Measurements from ENCODE around the gene CPNE4. TPM values are rescaled to one million over a fixed set of nuclear protein-coding genes. Genes with fewer than 3 reads are reported as not detected.

The CPNE4 gene
- total RNA-seq, 4 donors from 2014 or later = not detected

DNA sequence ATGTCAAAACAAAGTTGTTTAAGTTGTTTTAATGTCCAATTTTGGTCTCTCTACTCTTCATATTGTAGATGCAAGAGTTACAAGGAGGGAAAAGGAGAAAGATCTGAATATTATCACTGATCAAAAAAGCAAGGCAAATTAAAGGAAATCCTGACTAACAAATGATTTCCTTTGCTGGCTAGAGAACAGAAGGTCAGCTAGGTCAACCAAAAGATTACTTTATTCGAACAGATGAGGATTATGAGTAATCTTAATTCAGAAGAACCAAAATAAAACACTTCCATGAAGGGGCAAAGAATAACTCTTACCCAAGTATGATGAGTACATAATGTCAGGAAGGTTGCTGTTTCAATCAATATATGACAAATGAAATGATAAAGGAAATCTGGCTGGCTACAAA, 33.8 kb downstream of the CPNE4 start:
- Histone ChIP-seq H3K36me3 (no peaks in the 10 kb centered on the region), H3K4me3 (no peak overlapping the region), H3K9me3 (no peaks in the 10 kb centered on the region), H3K27ac (no peak overlapping the region), H3K4me1 (no peaks in the 10 kb centered on the region), H3K27me3 (no peaks in the 10 kb centered on the region)
- TF ChIP-seq, protein P1, sequence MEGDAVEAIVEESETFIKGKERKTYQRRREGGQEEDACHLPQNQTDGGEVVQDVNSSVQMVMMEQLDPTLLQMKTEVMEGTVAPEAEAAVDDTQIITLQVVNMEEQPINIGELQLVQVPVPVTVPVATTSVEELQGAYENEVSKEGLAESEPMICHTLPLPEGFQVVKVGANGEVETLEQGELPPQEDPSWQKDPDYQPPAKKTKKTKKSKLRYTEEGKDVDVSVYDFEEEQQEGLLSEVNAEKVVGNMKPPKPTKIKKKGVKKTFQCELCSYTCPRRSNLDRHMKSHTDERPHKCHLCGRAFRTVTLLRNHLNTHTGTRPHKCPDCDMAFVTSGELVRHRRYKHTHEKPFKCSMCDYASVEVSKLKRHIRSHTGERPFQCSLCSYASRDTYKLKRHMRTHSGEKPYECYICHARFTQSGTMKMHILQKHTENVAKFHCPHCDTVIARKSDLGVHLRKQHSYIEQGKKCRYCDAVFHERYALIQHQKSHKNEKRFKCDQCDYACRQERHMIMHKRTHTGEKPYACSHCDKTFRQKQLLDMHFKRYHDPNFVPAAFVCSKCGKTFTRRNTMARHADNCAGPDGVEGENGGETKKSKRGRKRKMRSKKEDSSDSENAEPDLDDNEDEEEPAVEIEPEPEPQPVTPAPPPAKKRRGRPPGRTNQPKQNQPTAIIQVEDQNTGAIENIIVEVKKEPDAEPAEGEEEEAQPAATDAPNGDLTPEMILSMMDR (IDR thresholded peaks at IDR 0.05 in 4 of 5, conservative IDR thresholded peaks at IDR 0.05 in 1 of 5) = no peak
- TF ChIP-seq POLR2A (IDR thresholded peaks at IDR 0.05) = no peak
- intact Hi-C loops (cut with DNase I; ENCODE audit: low total_unique reads) = no loop called here
- DNase-seq (no peak), ATAC-seq (no peak)
- in situ Hi-C loops (cut with MboI; ENCODE audit: low sequenced_read_pairs in 4 of 4) = no loop called here

DNA sequence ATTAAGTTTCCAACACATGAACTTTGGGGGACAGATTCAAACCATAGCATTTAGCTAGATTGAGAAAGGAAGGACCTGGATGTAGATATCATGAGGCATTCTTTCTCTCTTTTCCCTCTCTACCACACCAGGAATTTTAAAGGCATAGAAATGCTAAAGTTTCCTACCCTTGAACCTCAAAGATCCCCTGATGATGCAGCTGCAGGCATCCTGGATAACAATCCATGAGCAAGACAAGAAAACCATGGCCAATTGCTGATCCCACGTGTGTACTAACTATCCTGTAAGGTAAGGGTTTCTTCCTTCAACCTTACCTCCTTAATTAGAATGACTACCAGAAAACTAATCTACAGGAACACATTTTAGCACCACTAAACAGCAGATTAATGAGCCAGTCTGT, 36.8 kb downstream of the CPNE4 start:
- in situ Hi-C loops (cut with MboI; ENCODE audit: low sequenced_read_pairs in 4 of 4) = no loop called here
- ATAC-seq = no peak
- no peak for DNase-seq
- Histone ChIP-seq H3K4me3 (no peak overlapping the region), H3K36me3 (no peaks in the 10 kb centered on the region), H3K9me3 (no peaks in the 10 kb centered on the region), H3K27me3 (no peaks in the 10 kb centered on the region), H3K27ac (no peak overlapping the region), H3K4me1 (no peaks in the 10 kb centered on the region)
- no peak for TF ChIP-seq POLR2A (IDR thresholded peaks at IDR 0.05)
- TF ChIP-seq, protein P1 (IDR thresholded peaks at IDR 0.05 in 4 of 5, conservative IDR thresholded peaks at IDR 0.05 in 1 of 5) = no peak
- intact Hi-C loops (cut with DNase I; ENCODE audit: low total_unique reads) = no loop called here

DNA sequence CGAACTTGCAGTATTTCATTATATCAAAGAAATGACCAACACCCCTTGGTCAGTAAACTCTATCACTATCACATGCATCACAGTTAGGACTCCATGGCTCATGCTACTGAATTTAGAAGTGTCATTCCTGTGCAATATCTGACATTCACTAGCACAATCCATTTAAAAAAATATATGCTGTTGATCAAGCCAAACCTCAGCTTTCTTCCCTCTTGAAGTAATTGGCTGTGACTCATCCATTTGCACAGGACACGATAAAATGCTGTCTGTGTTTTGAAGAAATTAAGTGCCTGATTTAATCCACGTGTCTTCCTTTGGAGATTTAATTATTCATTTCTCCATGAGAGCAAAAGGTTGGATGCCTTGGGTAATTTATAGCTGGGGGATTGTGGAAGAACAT, 38.9 kb downstream of the CPNE4 start:
- Histone ChIP-seq H3K36me3 (no peaks in the 10 kb centered on the region), H3K27me3 (no peaks in the 10 kb centered on the region), H3K9me3 (no peaks in the 10 kb centered on the region), H3K4me1 (no peaks in the 10 kb centered on the region), H3K4me3 (no peak overlapping the region), H3K27ac (no peak overlapping the region)
- intact Hi-C loops (cut with DNase I; ENCODE audit: low total_unique reads) (no loop called here), in situ Hi-C loops (cut with MboI; ENCODE audit: low sequenced_read_pairs in 4 of 4) (no loop called here)
- no peak for ATAC-seq
- TF ChIP-seq POLR2A (IDR thresholded peaks at IDR 0.05) = no peak
- TF ChIP-seq, protein P1 (IDR thresholded peaks at IDR 0.05 in 4 of 5, conservative IDR thresholded peaks at IDR 0.05 in 1 of 5) = no peak
- no peak for DNase-seq

DNA sequence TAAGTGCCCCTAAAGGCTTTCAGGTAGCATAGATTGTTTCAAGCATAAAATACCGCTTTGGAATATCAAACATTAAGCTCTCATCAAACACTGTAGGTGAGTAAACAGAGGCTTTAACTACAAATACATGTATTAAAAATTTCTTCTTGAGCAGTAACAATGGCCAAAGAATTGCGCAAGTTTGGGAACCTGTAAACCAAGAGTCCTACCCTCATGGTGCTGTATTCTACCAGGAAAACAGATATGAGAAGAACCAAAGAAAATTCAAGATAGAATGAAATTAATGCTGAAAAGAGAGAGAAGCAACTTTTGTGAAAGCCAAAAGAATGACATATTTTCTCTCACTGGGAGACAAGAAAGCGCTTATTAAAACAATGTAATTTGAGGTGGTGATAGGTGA, 45.5 kb downstream of the CPNE4 start:
- intact Hi-C loops (cut with DNase I; ENCODE audit: low total_unique reads) = no loop called here
- ATAC-seq (no peak), DNase-seq (no peak)
- Histone ChIP-seq H3K36me3 (no peaks in the 10 kb centered on the region), H3K9me3 (no peaks in the 10 kb centered on the region), H3K27ac (no peak overlapping the region), H3K27me3 (no peaks in the 10 kb centered on the region), H3K4me3 (no peak overlapping the region), H3K4me1 (no peaks in the 10 kb centered on the region)
- in situ Hi-C loops (cut with MboI; ENCODE audit: low sequenced_read_pairs in 4 of 4) = no loop called here
- TF ChIP-seq POLR2A (IDR thresholded peaks at IDR 0.05) = no peak
- TF ChIP-seq, protein P1 (IDR thresholded peaks at IDR 0.05 in 4 of 5, conservative IDR thresholded peaks at IDR 0.05 in 1 of 5) = no peak

DNA sequence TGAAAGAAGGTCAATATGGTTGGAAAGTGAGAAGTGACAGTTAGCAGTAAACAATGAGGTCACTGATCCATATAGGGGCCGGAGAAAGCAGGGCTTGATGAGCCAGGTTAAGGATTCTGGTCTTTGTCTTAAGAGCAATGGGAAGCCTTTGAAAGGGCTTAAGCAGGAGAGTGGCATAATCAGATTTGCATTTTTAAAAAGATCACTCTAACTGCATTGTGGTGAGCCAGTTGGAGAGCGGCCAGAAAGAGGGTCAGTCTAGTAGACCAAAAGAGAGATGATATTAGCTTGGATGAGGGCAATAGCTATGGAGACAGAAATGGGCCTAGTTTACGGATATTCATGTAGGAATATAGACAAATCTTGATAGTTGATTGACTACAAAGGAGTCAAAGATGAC, 46.6 kb downstream of the CPNE4 start:
- TF ChIP-seq, protein P1 (IDR thresholded peaks at IDR 0.05 in 4 of 5, conservative IDR thresholded peaks at IDR 0.05 in 1 of 5) = no peak
- no peak for TF ChIP-seq POLR2A (IDR thresholded peaks at IDR 0.05)
- no peaks in the 10 kb centered on the region for H3K27me3 ChIP-seq
- intact Hi-C loops (cut with DNase I; ENCODE audit: low total_unique reads) (no loop called here), in situ Hi-C loops (cut with MboI; ENCODE audit: low sequenced_read_pairs in 4 of 4) (no loop called here)
- no peaks in the 10 kb centered on the region for H3K4me1 ChIP-seq
- DNase-seq = no peak
- no peaks in the 10 kb centered on the region for H3K36me3 ChIP-seq
- H3K9me3 ChIP-seq = no peaks in the 10 kb centered on the region
- H3K27ac ChIP-seq = no peak overlapping the region
- H3K4me3 ChIP-seq = no peak overlapping the region
- ATAC-seq = no peak
